GM12878 (cell line): ENCODE data around the gene LSM2. TPM values are rescaled to one million over a fixed set of nuclear protein-coding genes. Genes with fewer than 3 reads are reported as not detected.

Experiments
- BACH1 ChIP-seq: fragments of 450-650 bp; IDR thresholded peaks from 2 replicates; pipeline ENCODE4 v1.6.1; 2017; ENCODE audit warnings: mild to moderate bottlenecking, borderline replicate concordance
- BCL11A ChIP-seq: IDR thresholded peaks from 2 replicates; pipeline ENCODE4 v1.6.1; 2011; ENCODE audit warnings: low read depth, low read length
- BRCA1 ChIP-seq: IDR thresholded peaks from 2 replicates; pipeline ENCODE4 v1.6.1; 2011; ENCODE audit warnings: low read depth, low read length, improper control_type of control experiment
- CEBPB ChIP-seq, 2 experiments: fragments of 150-350 bp in 1 of 2; IDR thresholded peaks; 2 replicates each; pipeline ENCODE4 v1.6.1; 2012 to 2014; ENCODE audit warnings: low read depth in 2 of 2, low read length in 2 of 2, borderline replicate concordance in 1 of 2, inconsistent platforms in 1 of 2
- CHD2 ChIP-seq: IDR thresholded peaks from 2 replicates; pipeline ENCODE4 v1.6.1; 2011; ENCODE audit warnings: low read depth, low read length, improper control_type of control experiment, borderline replicate concordance
- DPF2 ChIP-seq: fragments of 450-650 bp; IDR thresholded peaks from 2 replicates; pipeline ENCODE4 v1.6.1; 2017; ENCODE audit warnings: mild to moderate bottlenecking
- EZH2 ChIP-seq: IDR thresholded peaks from 2 replicates; pipeline ENCODE4 v1.6.1; 2012; ENCODE audit warnings: low read depth, mild to moderate bottlenecking, control low read depth, inconsistent platforms, low read length, borderline replicate concordance; ENCODE audit not compliant: control insufficient read depth
- GATAD2B ChIP-seq: fragments of 450-650 bp; conservative IDR thresholded peaks from 2 replicates; pipeline ENCODE4 v1.6.1; 2017; ENCODE audit warnings: low read depth, mild to moderate bottlenecking, moderate library complexity
- HCFC1 ChIP-seq: fragments of 150-350 bp; IDR thresholded peaks from 2 replicates; pipeline ENCODE4 v1.6.1; 2014; ENCODE audit warnings: low read length
- IRF4 ChIP-seq: IDR thresholded peaks from 2 replicates; pipeline ENCODE4 v1.6.1; 2011; ENCODE audit warnings: low read depth, low read length
- JUNB ChIP-seq: IDR thresholded peaks from 2 replicates; pipeline ENCODE4 v1.6.1; 2016; ENCODE audit warnings: antibody characterized with exemption, mild to moderate bottlenecking
- MEF2B ChIP-seq: fragments of 450-650 bp; IDR thresholded peaks from 2 replicates; pipeline ENCODE4 v1.6.1; 2018; ENCODE audit warnings: mild to moderate bottlenecking, moderate library complexity; ENCODE audit not compliant: partially characterized antibody, poor library complexity, severe bottlenecking
- PAX8 ChIP-seq: fragments of 450-650 bp; IDR thresholded peaks from 2 replicates; pipeline ENCODE4 v1.6.1; 2017; ENCODE audit warnings: mild to moderate bottlenecking, moderate library complexity
- POLR2A ChIP-seq: IDR thresholded peaks from 2 replicates; pipeline ENCODE4 v1.6.1; 2011; ENCODE audit warnings: low read depth, mild to moderate bottlenecking, low read length
- RAD21 ChIP-seq: IDR thresholded peaks from 2 replicates; pipeline ENCODE4 v1.6.1; 2011; ENCODE audit warnings: mild to moderate bottlenecking, low read depth, low read length, moderate library complexity; ENCODE audit not compliant: insufficient read depth
- RAD51 ChIP-seq: fragments of 450-650 bp; IDR thresholded peaks from 2 replicates; pipeline ENCODE4 v1.6.1; 2016; ENCODE audit warnings: moderate library complexity, mild to moderate bottlenecking, inconsistent platforms
- RBBP5 ChIP-seq: fragments of 200-600 bp; sonication (generic); conservative IDR thresholded peaks from 2 replicates; pipeline ENCODE4 v1.6.1; 2016
- RCOR1 ChIP-seq: conservative IDR thresholded peaks from 2 replicates; pipeline ENCODE4 v1.6.1; 2012; ENCODE audit warnings: low read depth, low read length, improper control_type of control experiment
- RFX5 ChIP-seq: IDR thresholded peaks from 2 replicates; pipeline ENCODE4 v1.6.1; 2011; ENCODE audit warnings: low read depth, low read length, improper control_type of control experiment
- SMAD5 ChIP-seq: IDR thresholded peaks from 2 replicates; pipeline ENCODE4 v1.6.1; 2016; ENCODE audit warnings: antibody characterized with exemption, low read depth
- STAT1 ChIP-seq: fragments of 450-650 bp; conservative IDR thresholded peaks from 2 replicates; pipeline ENCODE4 v1.6.1; 2014; ENCODE audit warnings: antibody characterized with exemption, mild to moderate bottlenecking
- YY1 ChIP-seq: IDR thresholded peaks from 2 replicates; pipeline ENCODE4 v1.6.1; 2011; ENCODE audit warnings: low read depth, mild to moderate bottlenecking, low read length
- ZBED1 ChIP-seq: IDR thresholded peaks from 2 replicates; pipeline ENCODE4 v1.6.1; 2016; ENCODE audit warnings: borderline replicate concordance
- ZNF207 ChIP-seq: fragments of 450-650 bp; IDR thresholded peaks from 2 replicates; pipeline ENCODE4 v1.6.1; 2014; ENCODE audit warnings: antibody characterized with exemption, mild to moderate bottlenecking, borderline replicate concordance
- ZNF622 ChIP-seq: fragments of 450-650 bp; IDR thresholded peaks from 2 replicates; pipeline ENCODE4 v1.6.1; 2017; ENCODE audit warnings: mild to moderate bottlenecking, inconsistent platforms
- polyA plus RNA-seq, 11 experiments: library from polyadenylated mRNA; depleted of rRNA in 4 of 11; unstranded in 6 of 11; stranded (reverse) in 5 of 11; fragments of >200 nt; fragmentation: Nextera tagmentation in 4 of 11; fragmentation: Illumina TruSeq in 1 of 11; extraction: Ambion mirVana in 4 of 11; extraction: Trizol in 1 of 11; gene quantifications; 1 replicate in 1 of 11; 2 replicates in 10 of 11; pipeline versions ENCODE4 v1.2.1 to v1.2.3, GENCODE V29; 2011 to 2016; ENCODE audit warnings: inconsistent platforms in 2 of 11, missing spikeins in 2 of 11, low read depth in 1 of 11
- total RNA-seq, 4 experiments: library from RNA; depleted of rRNA in 3 of 4; stranded (reverse); fragments of >200 nt in 3 of 4; fragmentation: Illumina TruSeq in 1 of 4; extraction: Trizol in 1 of 4; gene quantifications; 2 replicates each; pipeline versions ENCODE4 v1.2.1 to v1.2.3, GENCODE V29; 2013 to 2021
- TF ChIP-seq, protein P1 (sequence below), 3 experiments: IDR thresholded peaks in 2 of 3; conservative IDR thresholded peaks in 1 of 3; 2 replicates each; pipeline ENCODE4 v1.5.1; 2011; ENCODE audit warnings: low read depth in 3 of 3, low read length in 3 of 3, mild to moderate bottlenecking in 3 of 3, control low read depth in 2 of 3, moderate library complexity in 2 of 3, inconsistent platforms in 1 of 3, mixed read lengths in 1 of 3; ENCODE audit not compliant: control insufficient read depth in 2 of 3, insufficient read depth in 1 of 3; ENCODE audit errors: extremely low read depth in 1 of 3
- TF ChIP-seq, protein P2 (sequence below): fragments of 150-350 bp; IDR thresholded peaks from 2 replicates; pipeline ENCODE4 v1.6.1; 2016; ENCODE audit warnings: low read depth, low read length
- TF ChIP-seq, protein P3 (sequence below): IDR thresholded peaks from 2 replicates; pipeline ENCODE4 v1.6.1; 2012; ENCODE audit warnings: low read depth, low read length, improper control_type of control experiment
- TF ChIP-seq, protein P4 (sequence below): IDR thresholded peaks from 2 replicates; pipeline ENCODE4 v1.6.1; 2012; ENCODE audit warnings: low read depth, low read length, improper control_type of control experiment

LSM2 gene
- total and polyA plus RNA-seq, 10 of the 15 experiments (the other 5 are each of a cell fraction or from before 2014, with no cell fraction given), result 99.1 to 276 (median 153) TPM

DNA sequence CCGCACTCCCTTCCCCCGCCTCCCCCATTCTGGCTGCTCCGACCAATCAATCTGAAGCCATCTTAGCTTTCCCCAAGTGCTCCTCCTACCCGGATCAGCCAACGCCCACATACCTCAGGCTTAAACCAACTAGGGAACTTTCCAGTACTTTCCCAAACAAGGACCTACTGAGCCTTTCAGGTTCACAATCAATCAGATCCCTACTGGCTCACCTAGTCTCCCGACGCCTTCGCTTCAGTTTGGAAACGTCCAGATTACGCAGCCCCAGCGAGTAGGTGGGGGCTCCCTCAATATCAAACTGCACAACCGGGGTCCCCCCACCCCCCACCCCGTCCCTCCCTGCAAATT is 7.9 kb upstream of the LSM2 start (continued):
- TF ChIP-seq HCFC1 (no peak), BACH1 (no peak; the same call in 1 of the 2 replicates), ZNF622 (no peak), CHD2 (peak; percentile 46; the same call in 1 of the 2 replicates), GATAD2B (0 out of 2 replicates have a peak, but pooled peaks have one; percentile 38), DPF2 (no peak), RFX5 (no peak), PAX8 (no peak), RCOR1 (no peak), BRCA1 (no peak), SMAD5 (no peak), IRF4 (no peak), EZH2 (no peak), RAD51 (no peak), MEF2B (no peak), JUNB (no peak), CEBPB (IDR thresholded peaks at IDR 0.05; ENCODE audit: borderline replicate concordance in 1 of 2, low read depth in 2 of 2, low read length in 2 of 2) (no peak), ZNF207 (no peak), ZBED1 (no peak), RAD21 (no peak), STAT1 (no peak), POLR2A (no peak), YY1 (peak; percentile 68), RBBP5 (no peak), BCL11A (no peak)
- TF ChIP-seq, protein P1, sequence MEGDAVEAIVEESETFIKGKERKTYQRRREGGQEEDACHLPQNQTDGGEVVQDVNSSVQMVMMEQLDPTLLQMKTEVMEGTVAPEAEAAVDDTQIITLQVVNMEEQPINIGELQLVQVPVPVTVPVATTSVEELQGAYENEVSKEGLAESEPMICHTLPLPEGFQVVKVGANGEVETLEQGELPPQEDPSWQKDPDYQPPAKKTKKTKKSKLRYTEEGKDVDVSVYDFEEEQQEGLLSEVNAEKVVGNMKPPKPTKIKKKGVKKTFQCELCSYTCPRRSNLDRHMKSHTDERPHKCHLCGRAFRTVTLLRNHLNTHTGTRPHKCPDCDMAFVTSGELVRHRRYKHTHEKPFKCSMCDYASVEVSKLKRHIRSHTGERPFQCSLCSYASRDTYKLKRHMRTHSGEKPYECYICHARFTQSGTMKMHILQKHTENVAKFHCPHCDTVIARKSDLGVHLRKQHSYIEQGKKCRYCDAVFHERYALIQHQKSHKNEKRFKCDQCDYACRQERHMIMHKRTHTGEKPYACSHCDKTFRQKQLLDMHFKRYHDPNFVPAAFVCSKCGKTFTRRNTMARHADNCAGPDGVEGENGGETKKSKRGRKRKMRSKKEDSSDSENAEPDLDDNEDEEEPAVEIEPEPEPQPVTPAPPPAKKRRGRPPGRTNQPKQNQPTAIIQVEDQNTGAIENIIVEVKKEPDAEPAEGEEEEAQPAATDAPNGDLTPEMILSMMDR (IDR thresholded peaks at IDR 0.05 in 2 of 3, conservative IDR thresholded peaks at IDR 0.05 in 1 of 3; ENCODE audit: control insufficient read depth in 2 of 3, extremely low read depth in 1 of 3, insufficient read depth in 1 of 3, low read depth in 3 of 3, low read length in 3 of 3), result no peak
- TF ChIP-seq, protein P2, sequence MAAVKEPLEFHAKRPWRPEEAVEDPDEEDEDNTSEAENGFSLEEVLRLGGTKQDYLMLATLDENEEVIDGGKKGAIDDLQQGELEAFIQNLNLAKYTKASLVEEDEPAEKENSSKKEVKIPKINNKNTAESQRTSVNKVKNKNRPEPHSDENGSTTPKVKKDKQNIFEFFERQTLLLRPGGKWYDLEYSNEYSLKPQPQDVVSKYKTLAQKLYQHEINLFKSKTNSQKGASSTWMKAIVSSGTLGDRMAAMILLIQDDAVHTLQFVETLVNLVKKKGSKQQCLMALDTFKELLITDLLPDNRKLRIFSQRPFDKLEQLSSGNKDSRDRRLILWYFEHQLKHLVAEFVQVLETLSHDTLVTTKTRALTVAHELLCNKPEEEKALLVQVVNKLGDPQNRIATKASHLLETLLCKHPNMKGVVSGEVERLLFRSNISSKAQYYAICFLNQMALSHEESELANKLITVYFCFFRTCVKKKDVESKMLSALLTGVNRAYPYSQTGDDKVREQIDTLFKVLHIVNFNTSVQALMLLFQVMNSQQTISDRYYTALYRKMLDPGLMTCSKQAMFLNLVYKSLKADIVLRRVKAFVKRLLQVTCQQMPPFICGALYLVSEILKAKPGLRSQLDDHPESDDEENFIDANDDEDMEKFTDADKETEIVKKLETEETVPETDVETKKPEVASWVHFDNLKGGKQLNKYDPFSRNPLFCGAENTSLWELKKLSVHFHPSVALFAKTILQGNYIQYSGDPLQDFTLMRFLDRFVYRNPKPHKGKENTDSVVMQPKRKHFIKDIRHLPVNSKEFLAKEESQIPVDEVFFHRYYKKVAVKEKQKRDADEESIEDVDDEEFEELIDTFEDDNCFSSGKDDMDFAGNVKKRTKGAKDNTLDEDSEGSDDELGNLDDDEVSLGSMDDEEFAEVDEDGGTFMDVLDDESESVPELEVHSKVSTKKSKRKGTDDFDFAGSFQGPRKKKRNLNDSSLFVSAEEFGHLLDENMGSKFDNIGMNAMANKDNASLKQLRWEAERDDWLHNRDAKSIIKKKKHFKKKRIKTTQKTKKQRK, result no peak
- TF ChIP-seq, protein P3, sequence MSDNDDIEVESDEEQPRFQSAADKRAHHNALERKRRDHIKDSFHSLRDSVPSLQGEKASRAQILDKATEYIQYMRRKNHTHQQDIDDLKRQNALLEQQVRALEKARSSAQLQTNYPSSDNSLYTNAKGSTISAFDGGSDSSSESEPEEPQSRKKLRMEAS, result no peak
- TF ChIP-seq, protein P4, sequence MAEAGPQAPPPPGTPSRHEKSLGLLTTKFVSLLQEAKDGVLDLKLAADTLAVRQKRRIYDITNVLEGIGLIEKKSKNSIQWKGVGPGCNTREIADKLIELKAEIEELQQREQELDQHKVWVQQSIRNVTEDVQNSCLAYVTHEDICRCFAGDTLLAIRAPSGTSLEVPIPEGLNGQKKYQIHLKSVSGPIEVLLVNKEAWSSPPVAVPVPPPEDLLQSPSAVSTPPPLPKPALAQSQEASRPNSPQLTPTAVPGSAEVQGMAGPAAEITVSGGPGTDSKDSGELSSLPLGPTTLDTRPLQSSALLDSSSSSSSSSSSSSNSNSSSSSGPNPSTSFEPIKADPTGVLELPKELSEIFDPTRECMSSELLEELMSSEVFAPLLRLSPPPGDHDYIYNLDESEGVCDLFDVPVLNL, result no peak
